ENCODE results near the gene TRMO. TPM values are rescaled to one million over a fixed set of nuclear protein-coding genes. Genes with fewer than 3 reads are reported as not detected.

TRMO gene, protein sequence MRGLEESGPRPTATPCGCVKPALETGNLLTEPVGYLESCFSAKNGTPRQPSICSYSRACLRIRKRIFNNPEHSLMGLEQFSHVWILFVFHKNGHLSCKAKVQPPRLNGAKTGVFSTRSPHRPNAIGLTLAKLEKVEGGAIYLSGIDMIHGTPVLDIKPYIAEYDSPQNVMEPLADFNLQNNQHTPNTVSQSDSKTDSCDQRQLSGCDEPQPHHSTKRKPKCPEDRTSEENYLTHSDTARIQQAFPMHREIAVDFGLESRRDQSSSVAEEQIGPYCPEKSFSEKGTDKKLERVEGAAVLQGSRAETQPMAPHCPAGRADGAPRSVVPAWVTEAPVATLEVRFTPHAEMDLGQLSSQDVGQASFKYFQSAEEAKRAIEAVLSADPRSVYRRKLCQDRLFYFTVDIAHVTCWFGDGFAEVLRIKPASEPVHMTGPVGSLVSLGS
- 7.5 and 14.5 TPM in 2 replicates for total RNA-seq

DNA sequence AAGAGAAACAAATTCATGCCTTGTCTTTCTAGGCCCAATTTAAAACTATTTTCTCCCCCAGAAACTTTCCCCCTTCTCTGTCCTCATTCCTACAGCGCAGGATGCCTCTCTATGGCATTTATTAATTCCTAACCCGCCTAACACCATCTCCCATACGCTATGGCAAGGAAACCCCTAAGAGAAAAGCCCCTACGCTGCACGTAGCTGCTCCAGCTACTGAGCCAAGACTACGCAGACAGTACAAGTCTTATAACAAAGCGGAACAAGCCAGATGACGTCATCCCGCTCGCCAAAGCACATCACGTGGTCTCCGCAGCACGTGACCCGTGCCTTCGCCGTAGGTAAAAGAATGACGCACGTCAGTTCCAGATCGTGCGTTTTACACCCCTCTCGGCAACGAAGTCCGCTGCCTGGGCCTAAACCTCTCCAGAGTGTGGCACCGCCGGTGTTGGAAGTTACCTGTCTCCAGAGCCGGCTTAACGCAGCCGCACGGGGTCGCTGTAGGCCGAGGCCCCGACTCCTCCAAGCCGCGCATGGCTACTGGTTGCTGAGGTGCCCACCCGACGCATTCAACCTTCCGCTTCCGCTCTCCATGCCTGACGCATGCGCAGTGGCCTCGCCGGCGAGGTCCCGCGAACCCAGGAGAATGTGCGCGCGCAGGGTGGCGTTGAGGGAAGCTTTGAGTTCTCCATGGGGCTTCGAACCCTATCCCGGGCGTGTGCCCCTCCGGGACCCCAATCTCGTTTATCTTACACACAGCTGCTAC, at the start of gene TRMO:
Gene TRMO, minus strand, starts transcription at position 542 of the 766 bp plus-strand sequence. Its CDS starts 7 bp downstream, at position 535.

DNA sequence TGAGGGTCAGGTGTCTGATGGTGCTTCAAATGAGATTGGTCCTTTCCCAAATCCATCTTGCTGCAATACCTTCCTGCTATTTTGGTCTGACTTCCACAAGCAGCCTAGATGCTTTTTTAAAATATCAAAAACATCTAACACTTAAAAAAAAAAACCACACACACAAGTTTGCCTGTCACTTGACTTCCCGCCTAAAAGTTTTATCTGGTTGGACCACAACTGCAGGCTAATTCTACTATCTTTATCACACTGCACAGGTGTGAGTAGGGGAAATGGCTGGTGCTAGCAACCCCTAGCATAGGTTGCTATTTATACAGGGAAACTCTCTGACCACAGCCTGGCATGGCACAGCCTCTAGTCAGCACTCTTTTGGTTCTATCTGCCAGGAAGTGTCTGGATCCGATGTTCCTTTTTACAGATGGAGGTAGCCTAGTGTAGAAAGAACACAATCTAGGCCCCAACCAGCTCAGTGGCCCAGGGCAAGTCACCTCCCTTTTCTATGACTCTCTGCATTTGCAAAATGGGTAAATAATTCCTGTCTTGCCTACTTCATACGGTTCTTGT, 15.9 kb upstream of the TRMO start, which contains the start of gene HEMGN:
Gene HEMGN, minus strand, starts transcription at position 92 of the 564 bp plus-strand sequence. Its CDS starts 36 bp downstream, at position 56.

Other genes with a start within 250 kb of the TRMO start
- 1.8 and 2.8 TPM in 2 replicates for gene XPA, start 225.2 kb downstream of the TRMO start, total RNA-seq
- under 0.01 and 0.38 TPM in 2 replicates for gene FOXE1, start 69.3 kb downstream of the TRMO start, total RNA-seq
- gene HEMGN, start 15.7 kb upstream of the TRMO start, total RNA-seq, result not detected in 2 replicates
- gene ANP32B, start 60.8 kb upstream of the TRMO start, total RNA-seq, result 9.9 and 19.2 TPM in 2 replicates
- 46.5 and 74.0 TPM in 2 replicates for gene NANS, start 134.2 kb upstream of the TRMO start, total RNA-seq
- gene TRIM14, start 196.7 kb upstream of the TRMO start, total RNA-seq, result 7.5 and 10.9 TPM in 2 replicates